SK-N-SH (cell line): ENCODE results near the gene ADD1. TPM values are rescaled to one million over a fixed set of nuclear protein-coding genes. Genes with fewer than 3 reads are reported as not detected.

ENCODE experiments used
- CTCF ChIA-PET: fragments of 300-600, 350-600 bp; formaldehyde crosslinking; extraction: SDS; loops from one replicate; lab custom pipeline; 2021; lab: Yijun Ruan, JAX
- POLR2A ChIA-PET: fragments of 350-600 bp; sonication (Branson Sonifier 250); formaldehyde crosslinking; extraction: SDS; loops from one replicate; lab custom pipeline; 2020; ENCODE audit warnings: antibody characterized with exemption, inconsistent platforms; lab: Yijun Ruan, JAX
- DNase-seq: peaks from one replicate; pipeline ENCODE4 v3.0.0; 2012
- H2AFZ ChIP-seq: fragments of 200-600 bp; sonication (generic); 2 replicates; pipeline ENCODE4 v1.8.1; 2016; ENCODE audit warnings: antibody characterized with exemption, mild to moderate bottlenecking, low read depth
- H3F3A ChIP-seq: fragments of 200-600 bp; sonication (generic); replicated peaks from 2 replicates; pipeline ENCODE3; 2016; ENCODE audit warnings: antibody characterized with exemption, mild to moderate bottlenecking; ENCODE audit not compliant: insufficient read depth
- H3K27ac ChIP-seq, 2 experiments: fragments of 200-500 bp in 1 of 2; fragments of 200-600 bp in 1 of 2; sonication (Bioruptor generic) in 1 of 2; sonication (generic), shearing (Covaris generic) in 1 of 2; 2 replicates each; pipeline versions ENCODE4 v1.5.1 to v1.6.1; 2014 to 2016; ENCODE audit warnings: low read depth in 2 of 2, inconsistent platforms in 1 of 2, low read length in 1 of 2, mild to moderate bottlenecking in 1 of 2, mixed read lengths in 1 of 2
- H3K27me3 ChIP-seq: fragments of 200-600 bp; sonication (generic), shearing (Covaris generic); 2 replicates; pipeline ENCODE4 v1.6.1; 2016; ENCODE audit warnings: mixed run types; ENCODE audit not compliant: insufficient read depth
- H3K36me3 ChIP-seq, 2 experiments: fragments of 200-500 bp in 1 of 2; fragments of 200-600 bp in 1 of 2; sonication (Bioruptor generic) in 1 of 2; sonication (generic) in 1 of 2; replicated peaks in 1 of 2; 2 replicates each; pipeline versions ENCODE3 to v1.5.1; 2014 to 2016; ENCODE audit warnings: low read length in 1 of 2, mild to moderate bottlenecking in 1 of 2; ENCODE audit not compliant: insufficient read depth in 2 of 2, control insufficient read depth in 1 of 2
- H3K4me1 ChIP-seq, 2 experiments: fragments of 200-500 bp in 1 of 2; fragments of 200-600 bp in 1 of 2; sonication (Bioruptor generic) in 1 of 2; sonication (generic), shearing (Covaris generic) in 1 of 2; 2 replicates each; pipeline versions ENCODE4 v1.5.1 to v1.6.1; 2014 to 2016; ENCODE audit warnings: low read depth in 1 of 2, low read length in 1 of 2, mixed run types in 1 of 2; ENCODE audit not compliant: insufficient read depth in 2 of 2, control insufficient read depth in 1 of 2
- H3K4me2 ChIP-seq: fragments of 200-600 bp; sonication (generic), shearing (Covaris generic); 2 replicates; pipeline ENCODE4 v1.6.1; 2017; ENCODE audit warnings: mixed run types
- H3K4me3 ChIP-seq, 2 experiments: fragments of 200-500 bp in 1 of 2; fragments of 200-600 bp in 1 of 2; sonication (Bioruptor generic) in 1 of 2; sonication (generic), shearing (Covaris generic) in 1 of 2; 2 replicates each; pipeline versions ENCODE4 v1.5.1 to v1.8.1; 2014 to 2016; ENCODE audit warnings: low read depth in 2 of 2, inconsistent platforms in 1 of 2, low read length in 1 of 2, mild to moderate bottlenecking in 1 of 2, mixed read lengths in 1 of 2, moderate library complexity in 1 of 2
- H3K79me2 ChIP-seq: fragments of 200-600 bp; sonication (generic); 2 replicates; pipeline ENCODE4 v1.8.1; 2017; ENCODE audit warnings: mild to moderate bottlenecking; ENCODE audit not compliant: insufficient read depth
- H3K9ac ChIP-seq: fragments of 200-600 bp; sonication (generic); 2 replicates; pipeline ENCODE4 v1.6.1; 2017; ENCODE audit warnings: mixed run types
- H3K9me2 ChIP-seq: fragments of 200-600 bp; sonication (generic); 2 replicates; pipeline ENCODE4 v1.6.1; 2017; ENCODE audit warnings: mixed run types
- H3K9me3 ChIP-seq: fragments of 200-600 bp; sonication (generic); 2 replicates; pipeline ENCODE4 v1.6.1; 2017; ENCODE audit warnings: mixed run types, mild to moderate bottlenecking, moderate library complexity
- H4K20me1 ChIP-seq: fragments of 200-600 bp; sonication (generic); 2 replicates; pipeline ENCODE4 v1.6.1; 2017; ENCODE audit warnings: mild to moderate bottlenecking, mixed run types; ENCODE audit not compliant: insufficient read depth
- CHD2 ChIP-seq: fragments of 150-350 bp; IDR thresholded peaks from 2 replicates; pipeline ENCODE4 v1.6.1; 2018; ENCODE audit warnings: low read length; ENCODE audit not compliant: partially characterized antibody
- FOSL2 ChIP-seq: IDR thresholded peaks from 2 replicates; pipeline ENCODE4 v1.4.0; 2012; ENCODE audit warnings: low read depth, mild to moderate bottlenecking, moderate library complexity, borderline replicate concordance
- FOXM1 ChIP-seq: IDR thresholded peaks from 2 replicates; pipeline ENCODE4 v1.4.0; 2012; ENCODE audit warnings: low read depth, mild to moderate bottlenecking
- MEF2A ChIP-seq: IDR thresholded peaks from 2 replicates; pipeline ENCODE4 v1.4.0; 2012; ENCODE audit warnings: low read depth, borderline replicate concordance
- MXI1 ChIP-seq: IDR thresholded peaks from 2 replicates; pipeline ENCODE4 v1.6.1; 2012; ENCODE audit warnings: mild to moderate bottlenecking, low read depth, low read length, improper control_type of control experiment
- POLR2AphosphoS5 ChIP-seq: IDR thresholded peaks from 2 replicates; pipeline ENCODE4 v1.6.1; 2012; ENCODE audit warnings: low read depth, low read length
- RFX5 ChIP-seq: IDR thresholded peaks from 2 replicates; pipeline ENCODE4 v1.6.1; 2012; ENCODE audit warnings: mild to moderate bottlenecking, improper control_type of control experiment, low read length
- WGBS: methylation state at CpG from one replicate; pipeline ENCODE4 v1.1.6; 2017; ENCODE audit warnings: low lambda C conversion rate; 5-methylcytosine and 5-hydroxymethylcytosine counted together
- polyA plus RNA-seq, 3 experiments: library from polyadenylated mRNA; depleted of rRNA; stranded (reverse); fragments of >200 nt; gene quantifications; 2 replicates each; pipeline ENCODE4 v1.2.3, GENCODE V29; 2012
- TF ChIP-seq, protein P1 (sequence below): IDR thresholded peaks from 2 replicates; pipeline ENCODE4 v1.4.0; 2012; ENCODE audit warnings: low read depth, borderline replicate concordance

Gene ADD1
- polyA plus RNA-seq, 1 of the 3 experiments (the other 2 are of a cell fraction), result 155 TPM

DNA sequence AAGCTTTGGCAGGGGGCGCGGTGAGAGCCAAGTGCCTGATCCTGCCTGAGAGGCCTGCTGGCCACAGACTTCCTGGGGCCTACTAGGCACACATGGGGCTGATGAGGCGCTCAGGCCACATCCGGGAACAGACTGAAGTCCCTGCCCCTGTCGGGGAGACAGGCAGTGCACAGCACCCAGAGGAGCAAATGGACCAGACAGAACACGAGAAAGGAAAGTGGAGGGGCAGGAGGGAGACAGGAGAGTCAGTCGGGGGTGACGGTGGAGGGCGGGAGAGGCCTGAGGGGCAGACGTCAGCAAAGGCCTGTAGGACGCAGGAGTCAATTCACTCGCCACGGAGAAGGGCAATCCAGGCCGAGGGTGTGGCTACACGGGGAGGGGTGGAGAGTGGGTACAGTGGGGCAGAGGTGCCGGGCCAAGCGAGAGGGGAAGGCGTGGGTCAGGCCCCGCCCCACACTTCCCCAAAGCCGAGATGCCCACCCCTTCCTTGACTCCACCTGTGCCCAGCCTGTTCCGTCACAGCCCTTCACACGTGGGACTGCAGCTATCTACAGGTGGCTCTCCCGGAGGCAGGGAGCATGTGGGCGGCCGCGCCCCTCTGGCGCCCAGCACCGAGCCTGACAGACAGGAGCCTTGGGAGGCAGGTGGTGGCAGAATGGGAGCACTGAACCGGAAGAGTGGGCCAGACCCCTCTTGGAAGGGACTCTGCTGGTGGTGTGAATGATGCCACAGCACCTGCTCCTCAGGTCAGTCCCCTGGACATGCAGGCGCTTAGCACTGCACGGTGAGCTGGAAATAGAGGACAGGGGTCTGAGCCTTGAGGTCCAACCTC, 99.1 kb downstream of the ADD1 start:
- Histone ChIP-seq H3K27me3 (no peaks in the 10 kb centered on the region), H4K20me1 (0 out of 2 replicates have a peak, but pooled peaks cover 3% of the 10 kb centered on the region), H3K79me2 (peaks cover 8% of the 10 kb centered on the region; the same call in 1 of the 2 replicates), H3F3A (peaks cover 3% of the 10 kb centered on the region), H3K9ac (no peak overlapping the region), H3K4me3 (no peak overlapping the region), H3K4me2 (no peak overlapping the region), H3K9me3 (no peaks in the 10 kb centered on the region), H3K27ac (no peak overlapping the region; a peak in 1 of 4 replicates), H3K4me1 (peaks cover 0 to 2% of the 10 kb centered on the region in 2 experiments; a peak in 1 of 4 replicates), H2AFZ (no peak overlapping the region), H3K9me2 (no peaks in the 10 kb centered on the region), H3K36me3 (peaks cover 42 to 82% of the 10 kb centered on the region in 2 experiments)
- no peak for TF ChIP-seq MEF2A
- TF ChIP-seq, protein P1, sequence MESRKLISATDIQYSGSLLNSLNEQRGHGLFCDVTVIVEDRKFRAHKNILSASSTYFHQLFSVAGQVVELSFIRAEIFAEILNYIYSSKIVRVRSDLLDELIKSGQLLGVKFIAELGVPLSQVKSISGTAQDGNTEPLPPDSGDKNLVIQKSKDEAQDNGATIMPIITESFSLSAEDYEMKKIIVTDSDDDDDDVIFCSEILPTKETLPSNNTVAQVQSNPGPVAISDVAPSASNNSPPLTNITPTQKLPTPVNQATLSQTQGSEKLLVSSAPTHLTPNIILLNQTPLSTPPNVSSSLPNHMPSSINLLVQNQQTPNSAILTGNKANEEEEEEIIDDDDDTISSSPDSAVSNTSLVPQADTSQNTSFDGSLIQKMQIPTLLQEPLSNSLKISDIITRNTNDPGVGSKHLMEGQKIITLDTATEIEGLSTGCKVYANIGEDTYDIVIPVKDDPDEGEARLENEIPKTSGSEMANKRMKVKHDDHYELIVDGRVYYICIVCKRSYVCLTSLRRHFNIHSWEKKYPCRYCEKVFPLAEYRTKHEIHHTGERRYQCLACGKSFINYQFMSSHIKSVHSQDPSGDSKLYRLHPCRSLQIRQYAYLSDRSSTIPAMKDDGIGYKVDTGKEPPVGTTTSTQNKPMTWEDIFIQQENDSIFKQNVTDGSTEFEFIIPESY, result no peak
- TF ChIP-seq FOSL2, result no peak
- no peak for TF ChIP-seq MXI1
- TF ChIP-seq CHD2, result no peak
- no peak for TF ChIP-seq FOXM1
- peak; percentile 9; the same call in 1 of the 2 replicates for TF ChIP-seq POLR2AphosphoS5
- no peak for DNase-seq
- POLR2A ChIA-PET, result no interaction called here
- 87% methylated on average over 25 of the region's 31 CpGs for WGBS
- CTCF ChIA-PET, result interaction anchor here (0.8 to 3.8 kb wide), 2 partner anchors 12 to 35 kb away, joined by 3 to 30 read pairs; no protein-coding TSS in a partner anchor

- Histone ChIP-seq H3K4me3 (no peak overlapping the region), H3K36me3 (peaks cover 40 to 85% of the 10 kb centered on the region in 2 experiments), H4K20me1 (no peaks in the 10 kb centered on the region), H3K9ac (no peak overlapping the region), H3K4me2 (no peak overlapping the region), H3K9me3 (no peaks in the 10 kb centered on the region)
- WGBS, result 98% methylated on average over 20 of the region's 20 CpGs
- ChIA-PET POLR2A (no interaction called here), CTCF (interaction anchor here (0.8 to 3.8 kb wide), 2 partner anchors 11 to 35 kb away, joined by 3 to 30 read pairs; no protein-coding TSS in a partner anchor)
- no peak for DNase-seq
- TF ChIP-seq RFX5, result no peak
- TF ChIP-seq, all 33 proteins: peak for 0
- H3K27ac ChIP-seq, result no peak overlapping the region; a peak in 1 of 4 replicates
- H2AFZ ChIP-seq, result no peak overlapping the region
- H3K9me2 ChIP-seq, result no peaks in the 10 kb centered on the region
- no peaks in the 10 kb centered on the region for H3K27me3 ChIP-seq
- 0 out of 2 replicates have a peak, but pooled peaks cover 3% of the 10 kb centered on the region for H3K79me2 ChIP-seq
- no peaks in the 10 kb centered on the region for H3K4me1 ChIP-seq
- H3F3A ChIP-seq, result peaks cover 3% of the 10 kb centered on the region
Observed at GRCh38 chr4:2943364-2944090, 99.9 kb downstream of the ADD1 start.
